ENCODE measurements around the gene FIGN. TPM values are rescaled to one million over a fixed set of nuclear protein-coding genes. Genes with fewer than 3 reads are reported as not detected.

FIGN gene
- total RNA-seq, 2 donors from 2014 or later, result 8.9 to 9.8 TPM

DNA sequence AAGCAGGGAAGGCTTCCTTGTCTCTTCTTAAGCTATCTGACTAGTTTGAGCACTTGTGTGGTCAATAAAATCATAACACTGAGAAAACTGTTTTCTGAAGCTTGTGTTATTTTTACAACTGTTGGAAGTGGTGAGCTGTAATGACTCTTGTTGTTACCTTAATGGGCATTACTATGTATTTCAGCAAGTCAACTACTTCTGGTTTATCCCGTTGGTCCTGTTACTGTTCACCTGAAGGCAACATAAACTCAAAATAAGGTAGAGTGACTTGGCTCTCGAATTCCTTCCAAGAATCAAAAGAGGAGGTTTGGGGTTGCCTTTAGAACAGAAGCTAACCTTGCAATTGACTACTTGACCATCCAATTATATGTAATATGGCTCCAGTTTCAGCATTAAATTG, 23.2 kb upstream of the FIGN start:
- H3K27ac ChIP-seq, result no peak overlapping the region
- H3K4me3 ChIP-seq, result no peak overlapping the region
- no peaks in the 10 kb centered on the region for H3K27me3 ChIP-seq
- DNase-seq (ENCODE audit: low spot score), result no peak
- TF ChIP-seq, protein P1, sequence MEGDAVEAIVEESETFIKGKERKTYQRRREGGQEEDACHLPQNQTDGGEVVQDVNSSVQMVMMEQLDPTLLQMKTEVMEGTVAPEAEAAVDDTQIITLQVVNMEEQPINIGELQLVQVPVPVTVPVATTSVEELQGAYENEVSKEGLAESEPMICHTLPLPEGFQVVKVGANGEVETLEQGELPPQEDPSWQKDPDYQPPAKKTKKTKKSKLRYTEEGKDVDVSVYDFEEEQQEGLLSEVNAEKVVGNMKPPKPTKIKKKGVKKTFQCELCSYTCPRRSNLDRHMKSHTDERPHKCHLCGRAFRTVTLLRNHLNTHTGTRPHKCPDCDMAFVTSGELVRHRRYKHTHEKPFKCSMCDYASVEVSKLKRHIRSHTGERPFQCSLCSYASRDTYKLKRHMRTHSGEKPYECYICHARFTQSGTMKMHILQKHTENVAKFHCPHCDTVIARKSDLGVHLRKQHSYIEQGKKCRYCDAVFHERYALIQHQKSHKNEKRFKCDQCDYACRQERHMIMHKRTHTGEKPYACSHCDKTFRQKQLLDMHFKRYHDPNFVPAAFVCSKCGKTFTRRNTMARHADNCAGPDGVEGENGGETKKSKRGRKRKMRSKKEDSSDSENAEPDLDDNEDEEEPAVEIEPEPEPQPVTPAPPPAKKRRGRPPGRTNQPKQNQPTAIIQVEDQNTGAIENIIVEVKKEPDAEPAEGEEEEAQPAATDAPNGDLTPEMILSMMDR (IDR thresholded peaks at IDR 0.05), result no peak
- H3K4me1 ChIP-seq, result no peaks in the 10 kb centered on the region
- H3K36me3 ChIP-seq, result no peaks in the 10 kb centered on the region
- H3K9me3 ChIP-seq, result no peaks in the 10 kb centered on the region

GRCh38 chr2:163757814-163758213, 22.0 kb upstream of the FIGN start:
- H3K36me3 ChIP-seq, result no peaks in the 10 kb centered on the region
- no peak overlapping the region for H3K27ac ChIP-seq
- no peak overlapping the region for H3K4me3 ChIP-seq
- H3K27me3 ChIP-seq, result no peaks in the 10 kb centered on the region
- TF ChIP-seq, protein P1 (IDR thresholded peaks at IDR 0.05), result no peak
- no peak for DNase-seq (ENCODE audit: low spot score)
- no peaks in the 10 kb centered on the region for H3K4me1 ChIP-seq
- H3K9me3 ChIP-seq, result no peaks in the 10 kb centered on the region

DNA sequence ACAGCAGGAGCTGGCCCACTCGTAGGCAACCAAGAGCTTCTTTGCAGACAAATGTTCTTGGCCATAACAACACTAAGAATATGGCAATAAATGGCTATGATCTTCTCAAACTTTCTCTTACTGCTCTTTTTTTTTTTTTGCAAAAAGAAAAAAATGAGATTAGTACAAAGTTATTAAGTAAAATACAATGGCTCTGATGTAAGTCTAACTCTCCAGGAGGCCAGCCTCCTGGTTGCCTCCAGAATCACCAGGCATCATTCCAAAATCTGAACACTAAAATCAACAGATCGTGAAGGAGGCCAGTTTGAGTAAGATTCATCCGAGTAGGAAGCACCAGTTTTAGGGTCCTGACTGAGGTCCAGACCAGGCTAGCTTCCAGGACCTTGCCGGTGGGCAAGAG, 20.8 kb upstream of the FIGN start:
- Histone ChIP-seq H3K27me3 (no peaks in the 10 kb centered on the region), H3K36me3 (no peaks in the 10 kb centered on the region), H3K4me1 (no peaks in the 10 kb centered on the region), H3K9me3 (no peaks in the 10 kb centered on the region), H3K27ac (no peak overlapping the region), H3K4me3 (no peak overlapping the region)
- TF ChIP-seq, protein P1 (IDR thresholded peaks at IDR 0.05), result no peak
- no peak for DNase-seq (ENCODE audit: low spot score)

GRCh38 chr2:163755366-163755765, 19.6 kb upstream of the FIGN start:
- TF ChIP-seq, protein P1 (IDR thresholded peaks at IDR 0.05), result no peak
- Histone ChIP-seq H3K4me3 (no peak overlapping the region), H3K4me1 (no peaks in the 10 kb centered on the region), H3K27me3 (no peaks in the 10 kb centered on the region), H3K27ac (no peak overlapping the region), H3K9me3 (no peaks in the 10 kb centered on the region), H3K36me3 (no peaks in the 10 kb centered on the region)
- DNase-seq (ENCODE audit: low spot score), result no peak

DNA sequence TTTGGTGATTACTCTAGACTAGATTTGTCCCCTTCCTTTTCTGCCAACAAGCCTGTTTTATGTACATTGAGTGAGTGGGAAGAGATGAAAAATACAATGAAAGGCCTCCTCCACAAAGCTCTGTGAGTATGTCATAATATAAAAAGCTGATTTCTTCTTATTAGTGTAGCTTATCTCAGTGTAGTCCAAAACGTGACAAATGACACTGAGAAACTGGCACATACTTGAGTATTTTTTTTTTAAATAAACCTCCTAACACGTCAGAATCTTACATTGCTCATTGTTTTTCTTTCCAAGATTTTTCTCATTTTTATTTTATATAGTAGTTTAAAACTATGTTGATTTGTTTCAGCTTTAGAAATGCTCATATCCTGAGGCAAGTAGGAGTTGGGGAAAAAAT, 17.9 kb upstream of the FIGN start:
- no peak for DNase-seq (ENCODE audit: low spot score)
- H3K36me3 ChIP-seq, result no peaks in the 10 kb centered on the region
- no peaks in the 10 kb centered on the region for H3K27me3 ChIP-seq
- H3K4me1 ChIP-seq, result no peaks in the 10 kb centered on the region
- H3K27ac ChIP-seq, result no peak overlapping the region
- TF ChIP-seq, protein P1 (IDR thresholded peaks at IDR 0.05), result no peak
- H3K9me3 ChIP-seq, result no peaks in the 10 kb centered on the region
- H3K4me3 ChIP-seq, result no peak overlapping the region

- Histone ChIP-seq H3K4me1 (no peaks in the 10 kb centered on the region), H3K27me3 (no peaks in the 10 kb centered on the region), H3K4me3 (no peak overlapping the region), H3K27ac (no peak overlapping the region), H3K36me3 (no peaks in the 10 kb centered on the region), H3K9me3 (no peaks in the 10 kb centered on the region)
- TF ChIP-seq, protein P1 (IDR thresholded peaks at IDR 0.05), result no peak
- DNase-seq (ENCODE audit: low spot score), result no peak
Measured at GRCh38 chr2:163752267-163752666, 16.5 kb upstream of the FIGN start.
